GM19351 (cell line): ENCODE results near the gene INPP5F.
A peak's percentile ranks its signal among the peaks of the same experiment; 100 is the strongest.
"Not testable (repeated sequence)": the region's sequence is repeated elsewhere in the genome, so short reads cannot be mapped to it uniquely, and the experiment has no call there.

Experiments used
- ATAC-seq: cut with Tn5 transposase; IDR thresholded peaks from one replicate; pipeline ENCODE4 v1.9.1; 2021; ENCODE audit warnings: mild to moderate bottlenecking, moderate library complexity; ENCODE audit not compliant: unreplicated experiment

INPP5F gene

DNA sequence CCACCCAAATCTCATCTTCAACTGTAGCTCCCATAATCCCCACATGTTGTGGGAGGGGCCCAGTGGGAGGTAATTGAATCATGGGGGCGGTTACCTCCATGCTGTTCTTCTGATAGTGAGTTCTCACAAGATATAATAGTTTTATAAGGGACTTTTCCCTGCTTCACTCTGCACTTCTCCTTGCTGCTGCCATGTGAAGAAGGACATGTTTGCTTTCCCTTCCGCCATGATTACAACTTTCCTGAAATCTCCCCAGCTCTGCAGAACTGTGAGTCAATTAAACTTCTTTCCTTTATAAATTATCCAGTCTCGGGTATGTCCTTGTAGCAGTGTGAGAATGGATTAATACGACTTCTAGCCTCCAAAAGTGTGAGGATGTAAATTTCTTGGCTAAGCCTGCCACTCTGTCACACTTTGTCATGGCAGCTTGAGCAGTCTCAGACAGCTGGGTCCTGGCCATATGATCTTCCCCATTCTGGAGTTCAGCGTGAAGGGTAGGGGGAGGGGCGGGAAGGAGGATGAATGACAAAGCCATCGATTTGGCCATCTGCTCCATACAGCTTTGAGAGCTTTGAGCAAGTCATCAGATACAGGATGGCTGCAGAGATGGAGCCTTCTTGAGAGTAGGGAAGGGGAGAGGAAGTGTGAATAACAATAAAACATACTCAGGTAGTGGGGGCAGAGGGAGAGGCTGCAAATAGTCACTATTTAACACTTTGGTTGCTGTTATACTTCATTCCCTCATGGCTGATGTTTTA is 19.1 kb upstream of the INPP5F start:
- no peak for ATAC-seq

DNA sequence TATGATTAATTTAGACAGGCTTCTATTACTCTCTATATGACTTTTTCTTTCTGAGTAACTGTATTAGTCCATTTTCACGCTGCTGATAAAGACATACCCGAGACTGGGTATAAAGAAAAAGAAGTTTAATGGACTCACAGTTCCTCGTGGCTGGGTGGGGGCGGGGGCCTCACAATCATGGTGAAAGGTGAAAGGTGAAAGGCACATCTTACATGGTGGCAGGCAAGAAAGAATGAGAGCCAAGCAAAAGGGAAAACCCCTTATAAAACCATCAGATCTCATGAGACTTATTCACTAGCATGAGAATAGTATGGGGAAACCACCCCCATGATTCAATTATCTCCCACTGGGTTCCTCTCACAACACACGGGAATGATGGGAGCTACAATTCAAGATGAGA is 18.5 kb upstream of the INPP5F start:
- not testable (repeated sequence) for ATAC-seq

DNA sequence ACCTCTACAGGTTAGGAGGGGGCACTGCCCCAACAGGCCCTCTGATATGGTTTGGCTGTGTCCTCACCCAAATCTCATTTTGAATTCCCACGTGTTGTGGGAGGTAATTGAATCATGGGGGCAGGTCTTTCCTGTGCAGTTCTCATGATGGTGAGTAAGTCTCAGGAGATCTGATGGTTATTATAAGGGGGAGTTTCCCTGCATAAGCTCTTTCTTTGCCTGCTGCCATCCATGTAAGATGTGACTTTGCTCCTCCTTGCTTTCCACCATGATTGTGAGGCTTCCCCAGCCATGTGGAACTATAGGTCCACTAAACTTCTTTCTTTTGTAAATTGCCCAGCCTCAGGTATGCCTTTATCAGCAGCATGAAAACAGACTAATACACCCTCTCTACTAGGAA is 14.9 kb upstream of the INPP5F start:
- not testable (repeated sequence) for ATAC-seq

DNA sequence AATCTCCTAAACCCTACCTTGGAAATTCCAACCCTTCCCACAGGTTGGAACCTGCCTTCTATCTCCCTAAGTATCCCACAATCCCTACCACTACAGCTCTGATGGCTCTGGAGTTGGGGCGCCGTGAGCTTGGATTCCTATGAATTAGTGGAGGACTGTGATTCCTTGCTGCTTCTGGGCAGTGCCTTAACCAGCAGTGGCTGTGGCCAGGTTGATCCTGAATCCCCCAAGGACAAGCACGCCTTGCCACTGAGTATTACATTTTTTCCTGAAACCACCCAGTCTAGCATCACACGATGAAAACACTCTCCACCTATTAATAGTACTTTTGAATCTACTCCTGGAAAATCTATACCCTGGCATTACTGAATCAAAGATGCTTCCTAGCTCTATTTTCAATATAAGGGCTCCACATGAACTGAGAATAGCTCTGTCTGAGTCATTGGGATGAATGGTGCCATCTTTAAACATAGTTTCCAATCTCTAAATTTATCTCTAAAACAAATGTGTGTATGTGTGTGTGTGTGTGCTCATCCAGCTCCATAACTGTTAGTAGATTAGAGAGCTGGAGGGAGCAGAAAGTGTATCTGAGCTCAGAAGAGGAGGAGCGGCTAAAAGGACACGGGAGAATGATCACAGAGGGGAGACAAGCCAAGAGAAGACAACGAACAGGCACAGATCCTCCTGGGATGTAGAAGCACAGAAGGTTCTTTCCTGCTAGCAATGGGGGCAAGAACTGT is 11.9 kb upstream of the INPP5F start:
- no peak for ATAC-seq

DNA sequence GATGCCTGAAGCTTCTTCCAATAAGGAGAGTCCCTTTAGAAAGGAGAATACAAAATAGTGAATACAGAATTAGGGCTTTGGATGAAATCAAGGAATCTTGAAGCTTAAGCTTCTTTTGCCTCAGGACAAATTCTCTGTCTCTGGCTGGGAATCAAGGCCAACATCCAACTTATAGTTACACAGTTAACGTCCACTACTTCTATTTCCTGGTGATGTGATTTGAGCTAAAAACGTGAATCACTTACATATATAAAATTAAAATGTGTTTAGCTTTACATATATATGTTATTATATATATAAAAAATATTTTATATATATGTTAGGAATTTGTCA is 11.4 kb upstream of the INPP5F start:
- ATAC-seq: no peak

DNA sequence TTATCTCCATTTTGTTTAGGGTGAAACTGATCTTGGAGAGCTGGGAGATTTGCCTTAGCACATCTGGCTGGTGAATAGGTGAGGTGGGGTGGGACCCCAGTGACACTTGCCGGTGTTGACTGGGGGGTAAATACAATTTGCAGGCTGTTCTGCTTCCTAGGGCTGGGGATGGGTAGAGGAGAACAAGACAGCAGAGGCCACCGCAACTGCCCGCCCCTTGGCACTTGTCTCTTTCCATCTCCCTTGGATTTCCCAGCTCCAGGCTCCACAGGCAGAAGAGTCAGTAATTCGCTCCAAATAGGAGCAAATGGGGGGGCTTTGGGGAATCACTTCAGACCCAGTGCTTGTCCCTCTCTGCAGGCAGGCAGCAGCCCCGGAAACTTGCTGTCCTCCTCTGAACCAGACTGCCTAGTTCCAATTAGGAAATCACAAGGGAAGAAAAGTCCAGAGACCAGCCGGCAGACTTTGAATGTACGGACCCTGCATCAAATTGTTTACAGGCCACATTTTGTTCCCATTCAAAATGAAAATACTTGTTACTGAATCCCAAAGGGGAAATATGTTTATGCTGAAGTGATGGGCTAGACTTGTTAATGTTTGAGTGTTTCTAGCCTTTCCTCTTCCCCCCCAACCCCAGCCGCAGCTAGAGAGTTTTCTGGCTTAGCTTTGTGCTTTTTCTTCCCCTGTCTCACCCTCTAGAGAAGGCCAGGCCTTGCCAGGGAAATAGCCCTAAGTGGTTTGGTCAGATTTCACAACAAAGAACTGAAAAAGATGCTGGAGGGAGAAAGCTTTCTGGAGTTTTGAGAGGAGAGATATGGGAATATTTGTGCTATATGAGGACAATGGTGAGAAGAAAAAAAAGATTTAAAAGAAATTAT is 10.0 kb upstream of the INPP5F start:
- ATAC-seq: no peak

DNA sequence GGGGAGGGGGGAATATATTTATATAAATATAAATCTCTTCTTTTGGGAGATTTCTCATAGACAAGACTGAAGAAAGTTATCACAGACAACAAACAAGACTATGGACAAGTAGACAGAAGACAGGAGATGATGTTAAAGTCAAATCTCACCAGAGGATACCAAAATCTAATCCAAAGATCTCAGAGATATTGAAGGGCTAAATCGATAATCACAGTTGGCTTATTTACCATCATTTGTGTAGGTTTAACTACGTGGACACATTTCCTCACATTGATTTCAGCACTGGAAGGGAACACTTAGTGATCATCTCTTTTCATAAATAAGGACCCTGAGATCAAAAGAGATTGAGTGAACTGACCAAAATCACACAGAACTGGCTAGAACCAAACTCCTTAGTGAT is 2.7 kb upstream of the INPP5F start:
- no peak for ATAC-seq

DNA sequence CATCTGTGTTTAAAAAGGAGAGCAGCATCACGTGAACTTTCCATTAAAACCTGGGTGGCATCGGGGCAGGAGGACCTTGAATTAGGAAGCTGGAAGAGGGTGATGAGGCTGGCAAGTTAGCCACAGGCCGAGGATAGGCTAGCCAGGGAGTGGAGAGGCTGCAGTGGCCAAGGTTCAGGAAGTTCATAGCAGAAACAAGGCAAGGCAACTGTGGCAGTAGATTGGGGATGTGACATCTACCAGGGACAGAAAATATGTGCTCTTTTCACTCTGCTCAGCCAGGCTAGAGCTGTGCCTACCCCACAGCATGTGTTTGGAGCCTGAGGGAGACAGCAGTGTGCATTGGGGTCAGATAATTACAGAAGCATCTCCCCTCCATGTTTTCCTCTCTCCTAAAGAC is 2.2 kb upstream of the INPP5F start:
- no peak for ATAC-seq

DNA sequence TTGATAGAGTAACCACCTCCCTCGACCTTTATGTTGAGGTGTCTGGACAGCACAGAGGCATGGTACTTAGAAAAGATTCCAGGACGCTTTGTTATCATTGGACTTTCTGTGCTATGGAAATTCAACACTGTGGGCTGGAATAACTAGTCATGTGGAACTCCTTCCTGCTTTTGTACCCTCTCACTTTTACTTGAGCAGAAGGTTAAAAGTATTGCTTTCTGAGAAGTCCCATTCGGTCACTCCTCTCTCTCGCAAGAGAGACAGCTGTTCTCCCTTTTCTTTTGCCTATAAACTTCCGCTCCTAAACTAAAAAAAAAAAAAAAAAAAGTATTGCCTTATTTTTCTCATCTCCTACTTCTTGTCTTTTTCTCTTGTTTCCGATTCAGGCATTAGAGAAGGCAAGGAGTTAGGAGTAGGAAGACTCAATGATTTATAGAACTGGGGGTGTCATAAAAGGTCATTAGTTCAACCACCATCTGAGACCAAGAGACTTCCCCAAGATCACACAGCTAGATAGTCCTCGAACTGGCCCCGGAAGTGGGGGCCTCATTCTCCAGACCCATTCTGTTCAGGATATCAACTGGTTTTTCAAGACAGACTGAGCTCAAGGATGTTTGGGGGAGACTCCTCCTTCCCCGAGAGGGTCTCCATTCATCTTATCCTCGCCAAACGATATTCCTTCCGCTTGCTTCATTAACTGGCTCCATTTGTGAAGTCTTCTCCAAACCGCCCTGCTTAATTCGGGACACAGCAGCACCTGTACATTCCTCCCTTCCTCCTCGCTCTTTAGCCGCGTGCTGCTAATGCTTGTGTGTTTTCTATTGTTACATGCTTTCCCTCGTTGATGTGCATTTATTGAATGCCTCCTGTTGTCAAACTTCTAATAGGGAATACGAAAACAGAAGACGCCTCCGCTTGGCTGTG is 995 bp upstream of the INPP5F start:
- ATAC-seq: peak; percentile 19

DNA sequence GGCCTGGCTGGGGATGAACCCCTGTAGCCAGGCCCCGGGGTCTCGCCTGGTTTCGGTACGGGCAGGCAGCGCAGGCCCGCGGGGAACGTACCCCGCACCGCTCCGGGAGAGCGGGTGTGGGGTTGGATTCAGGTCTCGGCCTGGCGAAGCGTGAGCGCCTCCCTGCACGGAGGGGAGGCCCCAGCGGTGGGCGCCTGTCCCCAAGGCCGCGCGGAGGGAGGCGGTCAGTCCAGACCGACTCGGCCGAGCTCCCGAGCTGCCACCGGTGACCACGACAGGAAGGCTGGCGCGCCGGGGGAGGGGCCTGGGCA is 378 bp upstream of the INPP5F start:
- ATAC-seq: no peak

DNA sequence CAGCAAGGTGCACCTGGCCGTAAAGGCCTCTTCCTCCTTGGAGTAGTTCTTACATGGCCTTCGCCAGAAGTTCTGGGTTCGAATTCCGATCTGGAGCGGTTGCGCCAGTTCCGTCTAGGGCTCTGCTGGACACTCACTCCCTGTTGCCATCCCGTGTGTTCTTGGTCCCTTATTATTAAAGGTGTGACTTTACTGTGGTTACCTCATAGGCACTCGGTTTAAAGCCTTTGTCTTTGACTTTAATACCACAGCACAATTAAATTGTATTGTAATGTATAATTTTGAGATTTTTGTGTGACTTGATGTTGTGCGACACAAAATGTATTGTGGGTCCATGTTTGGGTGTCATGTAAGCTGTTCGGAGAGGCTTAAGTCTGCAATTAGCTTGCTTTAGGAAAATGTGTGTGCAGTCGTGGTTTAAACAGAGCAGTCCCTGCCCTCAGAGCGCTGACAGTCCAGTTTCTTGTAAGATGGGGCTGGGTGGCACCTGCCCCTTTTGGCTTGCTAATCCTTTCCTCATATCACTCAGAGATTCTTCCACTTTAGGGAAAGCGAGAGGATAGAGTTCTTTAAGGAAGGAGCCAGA is 919 bp downstream of the INPP5F start:
- ATAC-seq: no peak

DNA sequence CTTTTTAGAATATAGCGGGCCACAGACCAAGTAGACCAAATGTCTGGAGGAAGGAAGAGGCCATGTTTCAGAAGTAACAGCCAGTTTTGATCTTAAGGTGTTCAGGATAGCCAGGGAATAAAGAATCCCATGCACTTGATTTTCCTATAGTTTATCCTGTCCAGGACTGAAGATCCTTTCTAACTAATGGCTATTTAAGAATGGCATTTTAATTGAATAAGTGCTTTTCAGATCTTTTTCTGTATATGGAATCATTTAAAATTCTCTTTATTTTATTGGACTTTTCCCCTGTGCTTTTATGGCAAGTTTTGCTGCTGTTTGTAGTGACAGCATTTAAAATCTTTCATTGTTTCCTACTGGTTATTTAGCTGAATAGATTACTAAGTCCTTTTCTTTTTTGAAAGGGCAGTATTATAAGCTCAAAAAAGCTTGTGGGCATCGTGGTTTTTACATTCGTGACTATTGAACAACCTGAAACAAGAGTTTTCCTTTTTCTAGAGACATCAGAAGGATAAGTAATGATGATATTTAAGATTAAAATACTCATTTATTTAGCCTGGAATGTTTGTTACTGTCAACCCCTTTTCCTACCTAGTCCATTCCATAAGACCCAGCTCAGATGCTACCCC is 2.4 kb downstream of the INPP5F start:
- ATAC-seq: no peak

DNA sequence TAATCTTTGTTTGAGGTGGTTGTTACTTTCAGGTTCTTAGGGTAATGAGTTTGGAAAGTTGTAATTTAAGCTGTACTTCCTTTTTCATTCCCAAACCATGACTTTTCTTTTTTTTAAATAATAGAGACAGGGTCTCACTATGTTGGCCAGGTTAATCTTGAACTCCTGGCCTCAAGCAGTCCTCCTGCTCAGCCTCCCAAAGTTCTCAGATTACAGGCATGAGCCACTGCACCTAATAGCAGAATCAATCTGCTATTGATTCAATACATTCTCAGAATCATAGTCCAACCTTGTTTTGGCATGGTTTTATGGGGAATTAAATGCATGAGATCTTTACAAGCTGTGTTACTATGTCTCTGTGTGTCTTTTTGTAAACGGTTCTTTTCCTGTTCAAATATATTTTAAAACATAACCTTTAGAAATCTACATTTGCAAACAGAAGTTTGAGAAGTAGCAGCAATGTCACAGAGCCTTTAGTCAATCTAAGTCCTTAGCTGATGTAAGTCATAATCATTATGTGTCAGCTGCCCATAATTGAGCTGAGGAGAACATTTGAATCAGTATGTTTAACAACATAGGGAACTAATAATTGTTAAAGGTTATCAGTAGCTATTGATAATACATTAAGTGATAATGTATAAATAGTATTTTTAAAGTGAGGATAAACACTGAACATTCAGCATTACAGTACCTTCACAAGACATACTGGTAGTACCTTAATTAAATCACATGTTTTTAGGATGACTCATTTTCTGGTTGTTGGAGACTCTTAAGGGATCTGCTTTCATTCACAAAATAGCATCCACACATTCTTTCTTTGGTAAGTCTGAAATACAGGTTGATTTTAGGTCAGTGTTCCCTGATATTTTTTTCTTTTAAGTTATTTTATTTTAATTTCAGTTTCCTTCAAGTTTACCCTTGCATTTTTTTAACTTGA is 8.8 kb downstream of the INPP5F start:
- ATAC-seq: no peak

DNA sequence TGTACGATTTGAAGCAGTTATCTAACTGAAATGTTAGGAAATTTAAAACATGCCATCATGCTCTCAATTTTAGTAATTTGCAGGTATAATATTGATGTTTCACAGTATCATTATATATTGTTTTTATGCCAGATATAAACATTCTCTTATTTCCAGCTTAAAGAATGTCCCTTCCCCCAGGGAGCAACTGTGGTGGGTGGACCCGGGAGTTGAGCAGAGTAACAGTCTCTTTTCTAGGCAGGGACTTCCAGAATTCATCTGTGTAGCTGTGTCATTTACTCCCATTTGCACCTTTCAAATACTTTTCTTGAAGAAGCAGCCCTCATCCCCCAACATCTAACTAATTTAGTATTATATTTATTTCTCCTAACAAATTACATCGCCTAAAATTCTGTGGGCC is 9.6 kb downstream of the INPP5F start:
- no peak for ATAC-seq

DNA sequence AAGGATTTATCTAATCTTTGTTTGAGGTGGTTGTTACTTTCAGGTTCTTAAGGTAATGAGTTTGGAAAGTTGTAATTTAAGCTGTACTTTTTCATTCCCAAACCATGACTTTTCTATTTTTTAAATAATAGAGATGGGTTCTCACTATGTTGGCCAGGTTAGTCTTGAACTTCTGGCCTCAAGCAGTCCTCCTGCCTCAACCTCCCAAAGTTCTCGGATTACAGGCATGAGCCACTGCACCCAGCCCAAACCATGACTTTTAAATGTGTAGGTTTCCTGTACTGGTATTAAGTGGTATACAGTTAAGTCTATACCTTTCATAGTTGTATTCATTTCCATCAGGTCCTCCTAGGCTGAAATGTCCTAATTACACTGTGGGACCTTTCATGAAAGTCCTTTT is 10.4 kb downstream of the INPP5F start:
- ATAC-seq: no peak

DNA sequence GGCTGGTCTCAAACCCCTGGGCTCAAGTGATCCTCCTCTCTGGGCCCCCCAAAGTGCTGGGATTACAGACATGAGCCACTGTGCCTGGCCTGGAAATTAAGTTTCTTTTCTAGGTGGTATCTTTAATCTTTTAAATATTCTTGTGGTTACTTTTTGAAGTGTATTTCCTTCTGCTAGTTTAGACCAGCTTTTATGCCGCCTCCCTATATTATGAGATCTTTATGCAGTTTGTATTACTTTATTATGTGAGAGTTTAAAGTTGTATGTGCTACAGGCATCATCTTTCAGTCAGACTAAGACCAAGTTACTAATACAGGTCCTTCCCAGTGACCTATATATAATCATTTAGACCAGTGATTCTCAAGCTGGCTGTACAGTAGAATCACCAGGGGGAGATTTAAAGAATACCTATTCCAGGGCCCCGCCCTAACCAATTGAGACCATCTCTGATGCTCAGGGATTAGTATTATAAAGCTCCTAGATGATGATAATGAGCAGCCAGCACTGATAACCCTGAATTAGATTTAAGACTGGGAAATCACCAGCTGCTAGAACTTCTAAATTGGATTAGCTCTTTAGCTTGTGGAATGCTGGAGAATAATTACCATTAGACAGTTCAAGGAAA is 11.3 kb downstream of the INPP5F start:
- no peak for ATAC-seq

DNA sequence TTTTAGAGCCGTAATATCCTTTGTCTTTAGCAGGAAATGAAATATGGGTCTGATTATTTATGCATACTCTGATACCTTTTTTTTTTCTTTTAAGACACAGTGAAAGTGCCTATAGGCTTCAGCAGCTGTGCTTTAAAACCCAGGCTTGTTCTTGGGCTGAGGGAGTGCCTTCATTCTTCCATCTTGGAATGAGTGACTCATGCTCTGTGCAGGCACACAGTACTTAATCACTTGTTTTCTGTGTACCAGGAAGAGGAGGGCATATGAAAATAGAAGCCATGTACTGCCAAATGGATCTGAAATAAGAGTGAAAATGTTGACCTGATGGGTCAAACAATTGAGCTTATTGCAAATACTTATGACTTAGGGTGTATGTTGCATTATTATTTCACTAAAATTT is 12.0 kb downstream of the INPP5F start:
- ATAC-seq: no peak

DNA sequence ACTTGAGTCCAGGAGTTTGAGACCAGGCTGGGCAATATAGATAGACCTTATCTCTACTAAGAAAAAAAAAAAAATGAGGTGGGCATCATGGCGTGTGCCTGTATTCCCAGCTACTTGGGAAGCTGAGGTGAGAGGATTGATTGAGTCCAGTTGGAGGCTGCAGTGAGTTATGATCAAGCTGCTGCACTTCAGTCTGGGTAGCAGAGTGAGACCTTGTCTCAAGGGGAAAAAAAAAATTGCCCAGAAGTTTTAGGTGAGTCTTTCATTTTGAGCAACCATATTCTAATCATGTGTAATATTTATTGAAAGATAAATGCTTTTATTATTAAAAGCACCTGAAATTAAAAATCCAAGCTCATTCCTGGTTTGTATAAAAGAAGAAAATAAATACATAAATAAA is 13.1 kb downstream of the INPP5F start:
- ATAC-seq: no peak

DNA sequence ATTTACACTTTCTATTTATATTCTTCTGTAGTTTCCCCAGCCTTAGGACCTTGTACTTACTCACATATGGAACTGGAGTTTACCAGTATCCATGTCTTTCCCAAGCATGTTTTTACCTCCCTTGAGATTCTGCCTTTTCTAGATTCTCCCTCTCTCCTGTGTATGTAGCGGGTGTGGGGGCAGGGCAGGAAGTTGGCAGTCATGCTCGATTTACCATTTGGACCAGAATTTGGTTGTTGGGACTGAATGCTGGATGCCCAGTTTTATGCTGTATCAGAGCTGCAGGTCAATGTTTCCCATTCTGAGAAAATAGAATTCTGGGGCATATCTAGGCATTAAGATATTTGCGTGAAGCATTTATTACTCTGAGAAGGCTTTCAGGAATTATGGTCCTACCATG is 14.2 kb downstream of the INPP5F start:
- no peak for ATAC-seq
